Measurements from ENCODE around the gene UBE2H. TPM values are rescaled to one million over a fixed set of nuclear protein-coding genes. Genes with fewer than 3 reads are reported as not detected.

Gene UBE2H
- total and polyA plus RNA-seq, 2 donors (not counting 1 experiment from before 2014, with no cell fraction given), result 23.3 to 54.1 TPM

- no peaks in the 10 kb centered on the region for H3K9me3 Mint-ChIP-seq (ENCODE audit: insufficient read depth)
- Histone ChIP-seq H3K27me3 (replicated peaks in 1 of 4; ENCODE audit: control extremely low read depth in 1 of 4, control insufficient read depth in 3 of 4, insufficient read depth in 4 of 4, low read length in 3 of 4) (no peaks in the 10 kb centered on the region), H3K36me3 (replicated peaks in 1 of 2; ENCODE audit: control extremely low read depth in 1 of 2, control insufficient read depth in 1 of 2, extremely low read depth in 1 of 2, insufficient read depth in 2 of 2, low read length in 1 of 2) (peaks cover 0 to 15% of the 10 kb centered on the region in 2 experiments), H3K4me1 (ENCODE audit: control insufficient read depth in 2 of 2, insufficient read depth in 2 of 2, low read length in 2 of 2) (peaks cover 16 to 17% of the 10 kb centered on the region in 2 donors), H3K79me2 (ENCODE audit: control insufficient read depth, insufficient read depth, low read length) (peaks cover 79% of the 10 kb centered on the region), H3K9ac (ENCODE audit: low read length) (no peak overlapping the region), H3K4me2 (replicated peaks; ENCODE audit: low read depth, low read length, poor library complexity, severe bottlenecking) (peak overlapping the region; percentile 49), H4K20me1 (ENCODE audit: control insufficient read depth, insufficient read depth, low read length, poor library complexity, severe bottlenecking) (peaks cover 36% of the 10 kb centered on the region), H3K27ac (ENCODE audit: low read length in 2 of 2) (peak overlapping the region in 1 of 2 donors; percentile 72), H3K4me3 (ENCODE audit: control extremely low read depth in 1 of 5, extremely low read depth in 1 of 5, insufficient read depth in 1 of 5, low read depth in 2 of 5, low read length in 4 of 5) (no peak overlapping the region), H2AFZ (ENCODE audit: insufficient read depth, low read depth, low read length, poor library complexity, severe bottlenecking) (no peak overlapping the region), H3K9me3 (ENCODE audit: control extremely low read depth in 1 of 3, control insufficient read depth in 2 of 3, insufficient read depth in 1 of 3, low read length in 2 of 3) (no peaks in the 10 kb centered on the region)
- intact Hi-C loops (cut with micrococcal nuclease), result loop anchor here (2.0 kb wide), 2 partner anchors 15 to 77 kb away; no protein-coding TSS in a partner anchor
- POLR2A ChIA-PET, result no interaction called here
- 100% methylated on average over 1 of the region's 3 CpGs for WGBS (ENCODE audit: insufficient coverage)
- peaks cover 18% of the 10 kb centered on the region for H3K4me1 Mint-ChIP-seq
- ATAC-seq (ENCODE audit: low read depth) (no peak), DNase-seq (no peak)
- TF ChIP-seq CTCF (IDR thresholded peaks at IDR 0.05), result no peak
- TF ChIP-seq EZH2 (IDR thresholded peaks at IDR 0.05; ENCODE audit: borderline replicate concordance, insufficient read depth, low read depth, low read length, poor library complexity, severe bottlenecking), result no peak
- CTCF ChIA-PET, result interaction anchor here (0.9 to 1.4 kb wide), 4 partner anchors 45 to 79 kb away, joined by 5 to 10 read pairs (median 6); no protein-coding TSS in a partner anchor
- no peak overlapping the region for H3K4me3 Mint-ChIP-seq
- H3K27me3 Mint-ChIP-seq, result no peaks in the 10 kb centered on the region
- no peak overlapping the region for H3K27ac Mint-ChIP-seq
These were observed 19.1 kb downstream of the UBE2H start for GRCh38 chr7:129933627-129934026.

- Histone ChIP-seq H3K4me2 (replicated peaks; ENCODE audit: low read depth, low read length, poor library complexity, severe bottlenecking) (no peak overlapping the region), H2AFZ (ENCODE audit: insufficient read depth, low read depth, low read length, poor library complexity, severe bottlenecking) (no peak overlapping the region), H4K20me1 (ENCODE audit: control insufficient read depth, insufficient read depth, low read length, poor library complexity, severe bottlenecking) (peaks cover 57% of the 10 kb centered on the region), H3K36me3 (replicated peaks in 1 of 2; ENCODE audit: control extremely low read depth in 1 of 2, control insufficient read depth in 1 of 2, extremely low read depth in 1 of 2, insufficient read depth in 2 of 2, low read length in 1 of 2) (peaks cover 0 to 11% of the 10 kb centered on the region in 2 experiments), H3K9me3 (ENCODE audit: control extremely low read depth in 1 of 3, control insufficient read depth in 2 of 3, insufficient read depth in 1 of 3, low read length in 2 of 3) (no peaks in the 10 kb centered on the region), H3K4me1 (ENCODE audit: control insufficient read depth in 2 of 2, insufficient read depth in 2 of 2, low read length in 2 of 2) (peaks cover 17 to 21% of the 10 kb centered on the region in 2 donors), H3K27ac (ENCODE audit: low read length in 2 of 2) (no peak overlapping the region), H3K4me3 (ENCODE audit: control extremely low read depth in 1 of 5, extremely low read depth in 1 of 5, insufficient read depth in 1 of 5, low read depth in 2 of 5, low read length in 4 of 5) (no peak overlapping the region), H3K27me3 (replicated peaks in 1 of 4; ENCODE audit: control extremely low read depth in 1 of 4, control insufficient read depth in 3 of 4, insufficient read depth in 4 of 4, low read length in 3 of 4) (no peaks in the 10 kb centered on the region), H3K79me2 (ENCODE audit: control insufficient read depth, insufficient read depth, low read length) (peaks cover 91% of the 10 kb centered on the region), H3K9ac (ENCODE audit: low read length) (no peak overlapping the region)
- ATAC-seq (ENCODE audit: low read depth) (no peak), DNase-seq (no peak)
- intact Hi-C loops (cut with micrococcal nuclease), result no loop called here
- Mint-ChIP-seq H3K4me1 (peaks cover 29% of the 10 kb centered on the region), H3K27me3 (no peaks in the 10 kb centered on the region), H3K9me3 (ENCODE audit: insufficient read depth) (no peaks in the 10 kb centered on the region), H3K27ac (no peak overlapping the region), H3K4me3 (no peak overlapping the region)
- TF ChIP-seq EZH2 (IDR thresholded peaks at IDR 0.05; ENCODE audit: borderline replicate concordance, insufficient read depth, low read depth, low read length, poor library complexity, severe bottlenecking), result no peak
- no peak for TF ChIP-seq CTCF (IDR thresholded peaks at IDR 0.05)
- POLR2A ChIA-PET, result interaction anchor here (0.6 kb wide), 1 partner anchor 173 kb away, joined by 3 read pairs; no protein-coding TSS in a partner anchor
- 100% methylated on average over 3 of the region's 3 CpGs for WGBS (ENCODE audit: insufficient coverage)
- CTCF ChIA-PET, result no interaction called here
These were observed 26.1 kb downstream of the UBE2H start for GRCh38 chr7:129926618-129927017.
